ENCODE measurements around the gene PCDHGA4.
A peak's percentile ranks its signal among the peaks of the same experiment; 100 is the strongest.

The PCDHGA4 gene

GRCh38 chr5:141349917-141350619, 4.8 kb upstream of the PCDHGA4 start, which contains the start of gene PCDHGB1:
Gene PCDHGB1 (plus strand): TSS chr5:141350099. CDS start chr5:141350261, 162 bp downstream.
- Mint-ChIP-seq H3K4me1 (no peaks in the 10 kb centered on the region), H3K9me3 (peaks cover 54% of the 10 kb centered on the region), H3K27ac (no peak within 1 kb of the TSS), H3K4me3 (peak within 1 kb of the TSS in 1 of 3 experiments; percentile 45), H3K36me3 (ENCODE audit: low read depth) (peaks cover 26% of the 10 kb centered on the region), H3K27me3 (ENCODE audit: low read depth) (peaks cover 3% of the 10 kb centered on the region)
- TF ChIP-seq CTCF (IDR thresholded peaks at IDR 0.05; ENCODE audit: unreplicated experiment in 3 of 3) = no peak

- Mint-ChIP-seq H3K36me3 (ENCODE audit: low read depth) (peaks cover 35% of the 10 kb centered on the region), H3K27me3 (ENCODE audit: low read depth) (peaks cover 2% of the 10 kb centered on the region), H3K9me3 (peaks cover 58% of the 10 kb centered on the region), H3K4me1 (no peaks in the 10 kb centered on the region), H3K27ac (no peak overlapping the region), H3K4me3 (no peak overlapping the region)
- no peak for TF ChIP-seq CTCF (IDR thresholded peaks at IDR 0.05; ENCODE audit: unreplicated experiment in 3 of 3)
These were observed 3.2 kb upstream of the PCDHGA4 start for GRCh38 chr5:141351591-141351990.

- no peak for TF ChIP-seq CTCF (IDR thresholded peaks at IDR 0.05; ENCODE audit: unreplicated experiment in 3 of 3)
- Mint-ChIP-seq H3K36me3 (ENCODE audit: low read depth) (peaks cover 35% of the 10 kb centered on the region), H3K9me3 (peaks cover 54% of the 10 kb centered on the region), H3K4me1 (no peaks in the 10 kb centered on the region), H3K27ac (no peak overlapping the region), H3K27me3 (ENCODE audit: low read depth) (peaks cover 4% of the 10 kb centered on the region), H3K4me3 (no peak overlapping the region)
These were observed 820 bp downstream of the PCDHGA4 start for GRCh38 chr5:141355641-141356040.

GRCh38 chr5:141356133-141356532, 1.3 kb downstream of the PCDHGA4 start:
- H3K4me1 Mint-ChIP-seq = no peaks in the 10 kb centered on the region

GRCh38 chr5:141356950-141357349, 2.1 kb downstream of the PCDHGA4 start:
- no peak overlapping the region for H3K27ac Mint-ChIP-seq
- no peak overlapping the region for H3K4me3 Mint-ChIP-seq
- no peak for TF ChIP-seq CTCF (IDR thresholded peaks at IDR 0.05; ENCODE audit: unreplicated experiment in 3 of 3)
- no peaks in the 10 kb centered on the region for H3K4me1 Mint-ChIP-seq
- H3K36me3 Mint-ChIP-seq (ENCODE audit: low read depth) = peaks cover 42% of the 10 kb centered on the region
- H3K9me3 Mint-ChIP-seq = peaks cover 62% of the 10 kb centered on the region
- peaks cover 4% of the 10 kb centered on the region for H3K27me3 Mint-ChIP-seq (ENCODE audit: low read depth)

More at GRCh38 chr5:141356133-141356532, 1.3 kb downstream of the PCDHGA4 start:
- Mint-ChIP-seq H3K9me3 (peaks cover 58% of the 10 kb centered on the region), H3K36me3 (ENCODE audit: low read depth) (peaks cover 40% of the 10 kb centered on the region), H3K27ac (no peak overlapping the region), H3K27me3 (ENCODE audit: low read depth) (peaks cover 4% of the 10 kb centered on the region), H3K4me3 (no peak overlapping the region)
- no peak for TF ChIP-seq CTCF (IDR thresholded peaks at IDR 0.05; ENCODE audit: unreplicated experiment in 3 of 3)

Data from nephron (organoid).